ENCODE results near the gene AQP4.

AQP4 gene

GRCh38 chr18:26865557-26865956, at the start of gene AQP4:
Gene AQP4 (minus strand): TSS chr18:26865707. CDS start chr18:26865689, 18 bp downstream.
- DNase-seq (ENCODE audit: low read depth), result no peak

GRCh38 chr18:26911840-26912239, 46.3 kb upstream of the AQP4 start:
- DNase-seq (ENCODE audit: low read depth), result no peak

GRCh38 chr18:26909599-26910290, 44.2 kb upstream of the AQP4 start:
- DNase-seq (ENCODE audit: low read depth), result no peak

- DNase-seq (ENCODE audit: low read depth), result no peak
Observed at GRCh38 chr18:26908906-26909305, 43.4 kb upstream of the AQP4 start.

GRCh38 chr18:26902291-26902690, 36.8 kb upstream of the AQP4 start:
- no peak for DNase-seq (ENCODE audit: low read depth)

GRCh38 chr18:26901020-26901419, 35.5 kb upstream of the AQP4 start:
- no peak for DNase-seq (ENCODE audit: low read depth)

GRCh38 chr18:26894426-26894825, 28.9 kb upstream of the AQP4 start:
- DNase-seq (ENCODE audit: low read depth), result no peak

GRCh38 chr18:26893996-26894395, 28.5 kb upstream of the AQP4 start:
- no peak for DNase-seq (ENCODE audit: low read depth)

- no peak for DNase-seq (ENCODE audit: low read depth)
Observed at GRCh38 chr18:26888259-26888658, 22.8 kb upstream of the AQP4 start.

GRCh38 chr18:26875040-26875654, 9.6 kb upstream of the AQP4 start:
- DNase-seq (ENCODE audit: low read depth), result no peak

GRCh38 chr18:26874283-26874682, 8.8 kb upstream of the AQP4 start:
- no peak for DNase-seq (ENCODE audit: low read depth)

- no peak for DNase-seq (ENCODE audit: low read depth)
Observed at GRCh38 chr18:26869640-26870039, 4.1 kb upstream of the AQP4 start.

- DNase-seq (ENCODE audit: low read depth), result no peak
Observed at GRCh38 chr18:26868968-26869586, 3.6 kb upstream of the AQP4 start.

- DNase-seq (ENCODE audit: low read depth), result no peak
Observed at GRCh38 chr18:26867471-26867870, 2.0 kb upstream of the AQP4 start.

GRCh38 chr18:26864658-26865057, 849 bp downstream of the AQP4 start:
- no peak for DNase-seq (ENCODE audit: low read depth)

GRCh38 chr18:26863921-26864497, 1.5 kb downstream of the AQP4 start:
- no peak for DNase-seq (ENCODE audit: low read depth)

GRCh38 chr18:26863122-26863879, 2.2 kb downstream of the AQP4 start:
- DNase-seq (ENCODE audit: low read depth), result no peak

GRCh38 chr18:26862084-26862483, 3.4 kb downstream of the AQP4 start:
- DNase-seq (ENCODE audit: low read depth), result no peak

- DNase-seq (ENCODE audit: low read depth), result no peak
Observed at GRCh38 chr18:26854292-26854881, 11.1 kb downstream of the AQP4 start.

GRCh38 chr18:26853401-26853800, 12.1 kb downstream of the AQP4 start:
- no peak for DNase-seq (ENCODE audit: low read depth)

GRCh38 chr18:26843760-26844159, 21.7 kb downstream of the AQP4 start:
- DNase-seq (ENCODE audit: low read depth), result no peak

- no peak for DNase-seq (ENCODE audit: low read depth)
Observed at GRCh38 chr18:26840965-26841364, 24.5 kb downstream of the AQP4 start.

Measured in stimulated activated CD8-positive, alpha-beta memory T cell treated with anti-CD3 and anti-CD28 coated beads, Interleukin-4, amount 100 ng/mL, for 24 hours (primary cell).